Stimulated activated CD4-positive, alpha-beta T cell treated with anti-CD3 and anti-CD28 coated beads, Interleukin-1b, Interleukin-23, amount 100 ng/mL, for 1 hour (primary cell): ENCODE data around the gene TMEM150C.

Source experiments
- DNase-seq, 2 donors: peaks; one replicate each; pipeline ENCODE4 v3.0.0-alpha.2; 2020; ENCODE audit warnings: low read depth in 2 of 2

TMEM150C gene

GRCh38 chr4:82561786-82562563 lies at the start of gene TMEM150C:
TSS of gene TMEM150C (minus strand) at chr4:82561988. CDS start at chr4:82504657, 57,331 bp downstream.
- DNase-seq, result no peak

- DNase-seq, result no peak
Observed at GRCh38 chr4:82611527-82611926, 49.7 kb upstream of the TMEM150C start.

GRCh38 chr4:82610041-82610440 lies 48.3 kb upstream of the TMEM150C start:
- no peak for DNase-seq

- no peak for DNase-seq
Observed at GRCh38 chr4:82606622-82607021, 44.8 kb upstream of the TMEM150C start.

GRCh38 chr4:82604522-82604921 lies 42.7 kb upstream of the TMEM150C start:
- no peak for DNase-seq

GRCh38 chr4:82601242-82602015 lies 39.6 kb upstream of the TMEM150C start:
- no peak for DNase-seq

- DNase-seq, result no peak
Observed at GRCh38 chr4:82599336-82599735, 37.5 kb upstream of the TMEM150C start.

GRCh38 chr4:82594456-82594855 lies 32.7 kb upstream of the TMEM150C start:
- no peak for DNase-seq

- no peak for DNase-seq
Observed at GRCh38 chr4:82593411-82593810, 31.6 kb upstream of the TMEM150C start.

GRCh38 chr4:82592639-82593038 lies 30.9 kb upstream of the TMEM150C start:
- no peak for DNase-seq

GRCh38 chr4:82591592-82591991 lies 29.8 kb upstream of the TMEM150C start:
- DNase-seq, result no peak

- no peak for DNase-seq
Observed at GRCh38 chr4:82589756-82590155, 28.0 kb upstream of the TMEM150C start.

GRCh38 chr4:82588771-82589270 lies 27.0 kb upstream of the TMEM150C start:
- DNase-seq, result no peak

- no peak for DNase-seq
Observed at GRCh38 chr4:82587826-82588540, 26.2 kb upstream of the TMEM150C start.

GRCh38 chr4:82585690-82586435 lies 24.1 kb upstream of the TMEM150C start:
- no peak for DNase-seq

GRCh38 chr4:82584931-82585330 lies 23.1 kb upstream of the TMEM150C start:
- no peak for DNase-seq

- no peak for DNase-seq
Observed at GRCh38 chr4:82583897-82584587, 22.3 kb upstream of the TMEM150C start.

- DNase-seq, result no peak
Observed at GRCh38 chr4:82579932-82580331, 18.1 kb upstream of the TMEM150C start.

GRCh38 chr4:82578935-82579334 lies 17.1 kb upstream of the TMEM150C start:
- DNase-seq, result no peak

- no peak for DNase-seq
Observed at GRCh38 chr4:82577451-82577850, 15.7 kb upstream of the TMEM150C start.

GRCh38 chr4:82569727-82570126 lies 7.9 kb upstream of the TMEM150C start:
- no peak for DNase-seq
